ENCODE measurements around the gene TMEM258.

- TF ChIP-seq CTCF (IDR thresholded peaks at IDR 0.05) (no peak), EZH2 (IDR thresholded peaks at IDR 0.05; ENCODE audit: borderline replicate concordance, insufficient read depth, low read depth, low read length, poor library complexity, severe bottlenecking) (no peak)
Measured at GRCh38 chr11:61793083-61793828, 857 bp upstream of the TMEM258 start.
